HG03280 (cell line): ENCODE measurements around the gene FBXW5.

Source experiments
- ATAC-seq: cut with Tn5 transposase; IDR thresholded peaks from one replicate; pipeline ENCODE4 v1.9.1; 2021; ENCODE audit warnings: mild to moderate bottlenecking, moderate library complexity; ENCODE audit not compliant: unreplicated experiment

FBXW5 gene

DNA sequence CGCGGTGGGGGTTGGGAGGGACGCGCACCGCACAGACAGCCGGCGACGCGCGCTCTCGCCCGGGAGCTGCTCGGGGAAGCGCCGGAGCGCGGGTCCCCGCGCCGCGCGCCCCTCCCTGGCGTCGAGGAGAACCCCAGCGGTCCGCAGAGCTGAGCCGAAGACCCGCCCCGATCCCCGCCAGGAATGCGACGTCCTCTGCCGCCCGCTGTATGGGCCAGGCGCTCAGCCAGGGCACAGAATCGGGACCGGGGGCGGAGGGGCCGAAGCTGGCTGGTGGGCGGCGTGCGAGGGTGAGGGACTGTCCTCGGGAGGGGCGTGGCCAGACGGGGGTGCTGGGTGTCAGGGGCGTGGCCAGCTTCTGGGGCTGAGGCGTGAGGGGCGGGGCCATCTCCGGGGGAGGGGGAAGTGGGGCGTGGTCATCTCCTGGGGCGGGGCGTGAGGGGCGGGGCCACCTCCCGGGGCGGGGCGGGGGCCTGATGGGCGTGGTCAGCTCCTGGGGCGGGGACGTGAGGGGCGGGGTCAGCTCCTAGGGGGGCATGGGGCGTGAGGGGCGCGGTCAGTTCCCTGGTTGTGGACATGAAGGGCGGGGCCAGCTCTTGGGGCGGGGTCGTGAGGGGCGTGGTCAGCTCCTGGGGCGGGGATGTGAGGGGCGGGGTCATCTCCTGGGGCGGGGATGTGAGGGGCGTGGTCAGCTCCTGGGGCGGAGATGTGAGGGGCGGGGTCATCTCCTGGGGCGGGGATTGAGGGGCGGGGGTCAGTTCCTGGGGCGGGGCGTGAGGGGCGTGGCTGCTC lies 33.7 kb upstream of the FBXW5 start:
- no peak for ATAC-seq

DNA sequence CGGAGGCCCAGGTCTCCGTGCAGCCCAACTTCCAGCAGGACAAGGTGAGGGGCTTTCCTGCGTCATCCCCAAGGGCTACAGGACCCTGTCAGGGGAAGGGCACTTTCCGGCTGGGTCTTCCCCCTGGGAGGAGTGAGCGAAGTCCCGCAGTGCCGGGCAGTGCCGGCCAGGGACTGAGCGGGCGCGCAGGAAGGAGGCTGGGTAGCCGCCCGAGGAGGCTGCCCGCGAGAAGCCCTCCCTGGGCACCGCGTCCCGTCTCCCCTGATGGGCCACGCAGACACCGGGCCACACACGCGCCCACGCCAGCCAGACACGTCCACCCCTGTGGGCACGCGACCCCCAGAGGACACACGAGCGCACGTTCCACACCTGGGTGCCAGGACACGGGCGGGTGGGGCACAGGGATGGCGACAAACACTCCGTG lies 33.1 kb upstream of the FBXW5 start:
- no peak for ATAC-seq

DNA sequence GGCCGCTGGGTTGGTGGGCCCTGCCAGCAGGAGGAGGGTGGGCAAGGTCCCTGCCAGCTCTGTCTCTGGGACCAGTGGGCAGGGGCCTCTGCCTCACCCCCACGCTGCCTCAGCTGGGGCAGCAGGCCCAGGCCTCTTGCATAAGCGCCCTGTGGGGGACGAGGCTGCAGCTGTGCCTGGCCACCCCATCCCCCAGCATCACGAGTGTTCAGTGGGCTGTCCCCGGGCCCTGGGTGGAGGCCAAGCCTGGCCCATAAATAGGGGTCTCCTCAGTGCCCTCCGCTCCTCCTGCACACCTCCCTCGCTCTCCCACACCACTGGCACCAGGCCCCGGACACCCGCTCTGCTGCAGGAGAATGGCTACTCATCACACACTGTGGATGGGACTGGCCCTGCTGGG lies 32.7 kb upstream of the FBXW5 start, which contains the start of gene PTGDS:
TSS of gene PTGDS (plus strand) at position 282 of the 400 bp plus-strand sequence. CDS start at position 357, 75 bp downstream.
- no peak for ATAC-seq

DNA sequence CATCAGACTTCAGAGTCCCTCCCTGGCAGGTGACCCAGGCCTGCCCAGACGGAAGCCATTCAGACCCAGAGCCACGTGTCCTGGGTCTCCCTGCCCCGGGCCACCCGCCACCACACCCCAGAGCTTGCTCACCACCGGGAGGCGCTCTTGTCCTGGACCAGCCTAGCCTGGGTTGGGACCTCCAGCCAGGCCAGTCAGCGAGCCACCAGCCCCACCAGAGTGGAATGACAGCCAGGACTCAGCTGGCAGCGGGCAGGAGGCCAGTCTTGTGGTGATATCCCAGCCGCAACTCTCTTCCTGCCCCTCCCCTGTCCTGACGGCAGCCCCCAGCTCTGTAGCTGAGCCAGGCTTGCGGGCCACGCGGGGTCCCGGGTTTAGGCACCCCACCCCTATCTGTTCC lies 31.1 kb upstream of the FBXW5 start:
- ATAC-seq, result no peak

DNA sequence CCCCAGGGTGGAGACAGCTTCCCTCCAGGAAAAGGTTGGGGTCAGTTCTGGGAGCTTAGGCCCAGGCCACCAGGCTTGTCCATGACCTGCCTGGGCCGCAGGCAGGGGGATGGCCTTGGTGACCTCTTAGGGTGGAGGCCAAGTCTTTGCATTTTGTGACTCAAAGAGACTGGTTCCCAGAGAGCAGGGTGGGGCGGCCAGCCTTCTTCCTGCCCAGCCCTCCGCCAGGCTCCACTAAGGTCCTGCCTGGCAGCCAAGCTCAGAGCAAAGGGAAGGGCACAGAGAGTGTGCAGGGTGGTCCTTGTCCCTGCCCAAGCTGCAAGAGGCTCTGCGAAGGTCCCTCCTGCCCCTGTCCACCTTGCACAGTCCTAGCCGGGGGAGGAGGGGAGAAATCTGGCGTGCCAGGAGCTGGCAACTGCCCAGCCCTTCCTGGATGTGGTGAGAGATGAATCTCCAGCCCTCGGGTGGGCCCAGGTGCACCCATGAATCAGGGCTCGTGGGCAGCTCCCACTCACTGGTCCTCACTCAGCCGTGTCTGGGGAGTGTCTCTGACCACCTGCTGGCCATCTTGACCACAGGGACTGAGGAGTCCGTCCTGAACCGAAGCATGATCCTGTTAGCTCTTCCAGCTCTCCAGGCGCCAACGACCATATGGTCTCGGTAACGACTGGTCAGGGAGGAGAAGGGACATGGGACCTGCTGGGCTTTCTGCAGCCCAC lies 30.4 kb upstream of the FBXW5 start:
- ATAC-seq, result no peak

DNA sequence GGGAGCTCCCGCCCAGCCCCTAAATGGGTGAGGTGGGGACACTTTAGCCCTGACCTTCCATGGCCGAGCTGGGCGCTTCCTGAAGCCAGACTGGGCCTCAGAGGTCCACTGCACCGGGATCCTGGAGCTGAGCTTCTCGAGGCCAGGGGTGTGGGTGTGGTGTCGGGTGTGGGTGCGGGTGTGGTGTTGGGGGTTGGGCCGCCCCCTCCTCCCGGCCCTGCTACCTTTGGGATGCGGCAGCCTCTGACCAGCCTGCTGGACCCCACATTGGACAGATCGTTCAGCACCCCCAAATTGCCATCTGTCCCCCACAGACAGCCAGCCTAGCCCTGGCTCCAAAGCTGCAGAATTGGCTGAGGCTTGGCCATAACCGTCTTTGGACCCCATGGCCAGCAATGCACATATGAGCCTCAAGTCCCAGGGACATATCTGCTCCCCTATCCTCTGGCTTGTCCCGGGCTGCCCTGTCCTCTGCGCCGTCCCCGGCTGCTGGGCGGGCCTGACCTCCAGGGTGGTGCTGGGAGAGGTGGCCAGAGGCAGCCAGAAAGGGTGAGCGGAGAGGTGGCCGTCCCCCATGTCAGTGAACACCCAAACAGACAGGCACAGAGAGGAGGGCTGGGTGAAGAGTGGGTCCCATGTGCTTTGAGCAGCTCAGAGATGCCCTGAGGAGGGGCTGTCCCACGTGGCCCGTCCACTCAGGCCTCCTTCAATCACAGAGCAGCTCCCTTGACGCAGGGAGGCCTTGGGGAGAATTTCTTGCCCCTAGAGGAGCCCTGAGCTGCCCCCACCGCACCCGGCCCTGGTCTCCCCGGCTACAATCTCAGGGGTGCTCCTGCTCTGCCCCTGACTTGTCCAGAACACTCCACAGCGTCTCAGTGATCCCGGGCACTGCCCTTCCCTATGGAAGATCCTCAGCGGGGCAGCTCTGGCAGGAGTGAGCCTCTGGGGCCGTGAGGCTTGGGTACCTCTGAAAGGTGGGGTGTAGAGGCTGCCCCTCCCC lies 29.4 kb upstream of the FBXW5 start:
- no peak for ATAC-seq

DNA sequence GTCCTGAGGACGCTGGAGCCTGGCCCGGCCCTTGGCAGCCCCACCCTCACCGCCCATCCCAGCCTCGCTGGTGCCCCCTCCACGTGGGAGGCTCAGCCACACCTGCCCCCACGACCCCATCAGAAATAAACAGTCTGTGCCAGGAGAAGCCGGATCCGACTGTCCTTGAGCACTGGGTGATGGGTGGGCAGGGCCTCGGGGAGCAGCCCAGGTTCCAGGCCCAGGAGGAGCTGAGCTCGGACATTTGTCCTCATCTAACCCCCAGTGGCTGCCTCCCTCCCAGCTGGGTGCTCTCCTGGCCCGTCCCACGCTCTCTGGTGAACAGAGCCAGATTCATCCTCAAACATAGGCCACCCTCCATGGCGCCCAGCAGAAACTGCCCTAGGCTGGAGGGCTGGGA lies 28.2 kb upstream of the FBXW5 start:
- no peak for ATAC-seq

DNA sequence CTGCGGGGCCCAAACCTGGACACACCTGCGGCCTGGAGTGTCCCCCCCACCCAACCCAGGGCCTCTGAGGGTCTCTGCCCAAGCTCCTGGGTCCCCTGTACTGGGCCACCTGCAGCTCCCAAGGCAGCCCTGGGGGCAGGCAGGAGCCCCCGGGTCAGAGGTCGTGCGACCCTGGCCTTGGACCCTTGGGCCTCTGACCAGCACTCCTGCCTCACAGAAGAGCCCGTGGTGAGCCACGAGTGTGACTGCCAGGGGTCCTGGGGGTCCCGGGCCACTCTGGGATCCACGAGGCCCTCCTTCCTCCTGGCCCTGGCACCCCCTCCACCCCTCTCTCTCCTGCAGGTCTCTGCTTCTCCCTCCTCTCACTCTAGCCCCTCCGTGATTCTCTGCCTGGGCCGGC lies 27.8 kb upstream of the FBXW5 start:
- no peak for ATAC-seq

DNA sequence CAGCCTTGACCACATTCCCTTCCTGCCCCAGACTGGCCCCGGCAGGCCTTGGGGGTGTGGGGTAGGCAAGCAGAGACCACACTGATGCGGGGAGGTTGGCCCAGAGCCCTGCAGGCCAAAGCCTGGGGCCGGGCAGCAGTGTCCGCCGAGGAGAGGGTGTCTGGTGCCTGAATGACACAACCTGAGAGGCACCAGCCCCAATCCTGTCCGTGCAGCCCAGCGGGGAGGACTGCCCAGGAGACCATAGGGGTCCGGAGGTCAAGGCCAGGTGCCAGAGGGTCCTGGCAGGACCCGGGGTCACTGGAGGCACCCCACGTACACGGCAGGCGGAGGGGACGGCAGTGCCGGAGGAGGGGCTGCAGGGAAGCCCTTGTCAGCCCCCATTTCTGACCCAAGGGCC lies 27.2 kb upstream of the FBXW5 start:
- ATAC-seq, result no peak

DNA sequence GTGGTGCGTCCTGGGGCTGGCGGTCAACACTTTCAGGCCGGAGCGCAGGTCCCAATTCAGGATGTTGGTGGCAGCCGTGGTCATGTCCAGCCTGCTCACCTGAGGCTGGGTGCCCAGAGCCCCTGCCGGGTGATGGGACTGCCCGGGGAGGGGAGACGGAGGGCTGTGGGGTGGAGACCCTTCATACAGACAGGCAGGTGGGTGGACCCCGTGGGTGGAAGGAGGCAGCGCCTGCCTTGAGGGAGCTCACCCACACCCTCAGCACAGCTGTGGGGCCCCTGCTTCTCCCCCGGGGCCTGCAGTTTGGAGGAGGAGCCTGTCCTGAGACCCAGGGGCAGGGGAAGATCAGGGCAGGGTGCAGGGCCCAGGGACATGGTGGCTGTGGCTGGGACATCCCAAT lies 25.8 kb upstream of the FBXW5 start:
- no peak for ATAC-seq

DNA sequence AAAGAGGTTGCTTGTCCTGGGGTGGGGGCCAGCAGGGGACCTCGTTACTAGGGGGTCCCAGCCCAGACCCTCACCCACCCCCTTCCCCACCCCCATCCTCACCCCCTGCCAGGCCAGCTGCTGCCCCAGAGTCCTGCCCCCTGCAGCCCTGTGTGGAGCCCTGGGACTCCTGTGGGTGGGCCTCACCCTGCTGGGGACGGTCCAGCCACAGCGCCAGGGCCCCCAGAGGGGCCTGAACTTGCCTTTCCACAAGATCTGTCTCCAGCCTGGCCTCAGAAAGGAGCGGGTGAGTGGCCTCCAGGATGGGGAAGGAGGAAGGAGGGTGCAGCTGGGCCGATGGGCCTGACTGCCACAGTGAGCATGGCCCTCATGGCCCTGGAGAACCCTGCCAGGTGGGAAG lies 25.2 kb upstream of the FBXW5 start:
- no peak for ATAC-seq

DNA sequence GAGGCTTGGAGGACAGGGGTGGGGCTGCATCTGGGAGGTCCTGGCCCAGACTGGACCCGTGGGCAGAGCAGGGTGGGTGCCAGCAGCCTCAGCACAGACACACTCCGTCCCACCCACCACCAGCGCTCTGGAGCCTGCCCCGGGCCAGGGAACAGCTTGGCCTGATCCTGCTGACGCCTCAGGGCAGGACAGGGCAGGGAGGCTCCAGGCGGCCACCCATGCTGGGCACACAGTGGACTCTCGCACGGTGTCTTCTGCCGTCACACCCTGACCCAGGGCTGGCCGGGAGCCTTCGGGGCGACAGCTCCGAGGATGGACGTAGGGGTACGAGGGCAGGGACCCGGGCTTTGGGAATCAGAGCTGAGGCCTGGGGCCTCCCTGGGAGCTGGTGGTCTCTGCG lies 24.6 kb upstream of the FBXW5 start:
- no peak for ATAC-seq

DNA sequence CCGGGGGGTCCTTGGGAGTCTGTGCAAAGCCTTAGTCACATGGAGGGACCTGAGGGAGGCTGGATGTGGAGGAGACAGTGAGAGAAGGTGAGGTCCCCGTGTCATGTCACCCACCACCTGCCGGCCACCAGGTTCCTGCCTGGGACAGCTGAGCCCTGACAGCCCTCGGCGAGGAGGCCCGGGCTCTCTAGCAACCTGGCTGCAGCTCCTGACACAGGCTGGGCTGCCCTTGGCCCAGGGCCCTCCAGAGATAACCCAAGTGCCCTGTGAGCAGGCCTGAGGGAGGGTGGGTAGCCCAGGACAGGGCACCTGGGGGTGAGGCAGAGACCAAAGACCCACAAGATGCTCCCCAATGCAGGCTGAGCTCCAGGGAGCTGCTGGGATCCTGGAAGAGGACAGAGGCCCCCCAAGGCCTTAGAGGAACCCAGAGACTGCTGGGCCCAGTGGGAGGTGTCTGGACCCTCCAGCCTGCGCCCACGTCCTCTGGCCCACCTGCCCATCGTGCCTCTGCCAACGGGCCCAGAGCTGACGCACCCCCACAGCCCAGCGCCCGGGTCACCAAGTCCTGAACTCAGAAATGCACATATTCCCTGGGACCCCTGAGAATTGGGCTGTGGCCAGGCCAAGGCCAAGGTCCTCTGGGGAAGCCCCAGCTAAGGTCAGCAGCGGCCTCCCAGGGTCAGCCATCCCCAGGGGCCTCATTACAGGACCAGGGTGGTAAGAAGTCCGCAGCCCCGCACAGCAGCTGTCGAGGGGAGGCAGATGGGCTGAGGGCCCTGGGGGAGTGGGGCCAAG lies 24.0 kb upstream of the FBXW5 start:
- ATAC-seq, result no peak

DNA sequence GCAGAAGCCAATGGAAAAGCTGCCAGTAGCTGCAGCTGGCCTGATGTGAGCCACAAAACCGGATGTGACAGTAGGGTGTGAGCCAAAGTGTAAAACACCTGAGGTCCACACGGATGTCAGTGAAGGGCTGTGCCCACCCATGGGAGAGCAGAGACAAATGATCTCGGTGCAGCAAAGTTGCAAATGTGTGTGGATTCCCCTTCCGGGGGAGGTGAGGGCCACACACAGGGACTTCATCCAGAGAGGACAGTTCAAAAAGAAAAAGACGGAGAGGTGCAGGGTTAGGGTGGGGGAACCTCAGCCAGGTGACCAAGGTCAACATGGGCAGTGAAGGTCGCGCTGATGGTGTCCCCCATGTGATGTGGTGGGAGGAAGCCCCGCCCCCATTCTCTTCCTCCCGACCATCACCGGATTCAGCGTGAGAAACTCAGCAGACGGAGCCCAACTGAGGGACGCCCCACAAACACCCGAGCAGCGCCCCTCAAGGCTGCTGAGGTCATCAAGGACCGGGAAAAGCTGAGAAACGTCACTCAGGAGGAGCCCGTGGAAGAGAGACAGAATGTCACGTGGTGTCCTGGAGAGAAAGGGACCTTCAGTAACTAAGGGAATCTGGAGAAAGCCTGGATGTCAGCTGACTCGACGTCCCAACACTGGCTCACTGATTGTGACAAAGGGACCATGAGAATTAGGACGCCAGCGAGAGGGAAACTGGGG lies 21.4 kb upstream of the FBXW5 start:
- no peak for ATAC-seq

DNA sequence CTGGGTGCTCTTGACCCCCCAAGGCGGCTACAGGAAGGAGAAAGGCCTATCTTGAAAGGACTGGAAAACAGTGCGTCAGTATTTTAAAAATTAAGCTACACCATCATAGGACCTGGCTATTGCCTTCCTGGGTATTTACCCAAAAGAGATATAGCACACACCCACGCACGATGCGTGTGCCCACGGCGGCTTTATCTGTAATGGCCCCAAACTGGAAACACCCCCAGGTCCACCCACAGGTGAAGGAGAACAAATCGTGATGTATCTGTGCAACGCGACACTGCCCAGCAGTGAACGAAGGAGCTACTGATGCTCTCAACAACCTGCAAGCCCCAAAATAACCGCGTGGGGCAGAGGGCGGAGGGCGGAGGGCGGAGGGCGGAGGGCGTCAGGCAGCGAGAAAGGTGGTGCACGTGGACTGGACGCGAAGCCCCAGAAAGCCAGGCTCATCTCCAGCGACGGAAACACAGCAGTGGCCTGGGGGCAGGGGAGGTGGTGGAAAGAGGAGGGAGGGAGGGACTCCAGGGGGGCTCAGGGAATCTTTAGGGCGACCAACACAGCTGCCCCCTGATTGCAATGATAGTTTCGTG lies 20.4 kb upstream of the FBXW5 start:
- ATAC-seq, result no peak

DNA sequence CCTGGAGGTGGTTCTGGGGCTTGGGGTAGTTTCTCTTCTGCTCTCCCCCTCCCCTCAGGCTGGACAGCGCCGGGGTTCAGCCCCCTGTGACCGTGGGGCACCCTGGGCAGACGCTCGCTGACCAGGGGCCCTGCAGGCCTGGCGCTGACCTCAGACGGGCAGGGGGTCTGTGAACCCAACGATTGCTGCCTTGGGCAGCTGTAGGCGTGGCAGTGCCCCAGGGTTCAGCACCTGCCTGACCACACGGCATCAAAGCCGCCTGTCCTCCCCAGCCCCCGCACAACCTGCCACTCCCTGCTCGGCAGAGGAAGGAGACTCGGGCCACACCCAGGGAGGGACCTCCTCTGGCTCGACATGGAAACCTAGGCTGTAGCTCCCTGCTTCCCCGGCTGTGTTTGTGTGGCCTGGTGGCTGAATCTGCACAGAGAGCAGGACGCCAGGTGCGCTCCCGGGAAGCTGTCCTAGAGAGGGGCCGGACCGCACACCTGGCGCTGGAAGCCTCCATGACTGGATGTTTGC lies 19.7 kb upstream of the FBXW5 start:
- ATAC-seq, result no peak

DNA sequence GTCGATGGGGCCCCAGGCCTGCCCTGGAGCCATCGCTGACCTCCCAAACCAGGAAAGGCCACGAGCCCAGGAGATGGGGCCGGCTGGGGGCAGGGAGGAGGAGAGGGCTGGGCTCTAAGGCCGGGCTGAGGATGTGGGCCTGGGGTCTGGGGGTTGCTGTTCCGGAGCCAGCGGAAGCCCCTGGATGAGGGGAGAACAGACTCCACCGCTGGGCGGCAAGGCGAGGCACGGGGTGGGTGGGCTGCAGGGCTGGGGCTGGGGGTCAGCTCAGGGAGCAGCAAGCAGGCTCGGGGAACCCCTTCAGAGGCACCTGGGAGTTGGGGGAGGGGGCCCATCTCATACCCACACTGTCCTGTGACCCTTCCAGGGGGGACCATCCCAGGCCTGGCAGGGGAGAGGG lies 19.2 kb upstream of the FBXW5 start:
- ATAC-seq, result no peak

DNA sequence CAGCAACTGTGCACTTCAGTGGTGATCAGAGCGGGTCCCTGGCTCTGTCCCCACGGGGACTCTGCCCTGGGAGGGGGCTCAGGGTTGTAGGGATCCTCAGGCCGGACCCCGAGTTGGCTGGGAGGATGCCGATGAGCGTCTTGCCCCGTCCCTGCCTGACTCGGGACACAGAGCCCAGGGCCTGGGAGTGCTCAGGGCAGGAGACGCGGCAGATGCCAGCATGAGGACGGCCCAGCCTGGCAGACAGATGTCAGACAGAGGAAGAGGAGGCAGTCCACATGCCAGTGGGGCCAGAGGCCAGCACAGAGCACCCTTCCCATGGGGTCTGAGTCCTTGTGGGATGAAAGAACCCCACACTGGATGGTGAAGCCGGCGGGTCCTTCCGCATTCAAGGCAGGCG lies 18.8 kb upstream of the FBXW5 start:
- ATAC-seq, result no peak

DNA sequence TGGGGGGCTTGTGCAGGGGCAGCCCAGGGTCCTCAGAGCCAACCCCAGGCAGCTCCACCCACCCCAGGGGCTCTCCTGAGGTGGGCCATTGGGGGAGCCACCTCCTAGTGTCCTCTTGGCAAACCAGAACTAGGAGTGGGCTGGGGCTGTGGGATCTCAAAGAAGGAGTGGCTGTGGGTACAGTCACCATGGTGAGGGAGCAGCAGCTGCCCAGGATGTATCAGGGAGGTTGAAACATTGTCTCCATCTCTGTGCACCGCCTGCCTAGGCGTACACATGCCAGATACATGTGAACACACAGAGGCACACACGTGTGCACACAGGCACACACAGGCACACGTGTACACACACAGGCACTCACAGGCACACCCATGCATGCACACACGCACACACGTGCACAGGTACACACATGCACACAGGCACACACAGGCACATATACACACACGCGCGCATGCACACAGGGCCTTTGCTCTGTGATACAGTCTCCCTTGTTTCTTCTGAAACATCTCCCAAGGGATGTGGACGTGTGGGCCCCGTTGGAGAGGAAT lies 18.2 kb upstream of the FBXW5 start:
- no peak for ATAC-seq
